Vagina (tissue), 2 donors: ENCODE results near the gene MADCAM1. TPM values are rescaled to one million over a fixed set of nuclear protein-coding genes. Genes with fewer than 3 reads are reported as not detected.

Experiments
- DNase-seq, 2 donors: peaks; one replicate each; pipeline ENCODE4 v3.0.0-alpha.2; 2017; ENCODE audit errors: extremely low spot score in 2 of 2
- H3K27ac ChIP-seq: fragments of 200-600 bp; sonication (generic); one replicate; pipeline ENCODE4 v1.5.1; 2019
- H3K27me3 ChIP-seq: fragments of 200-600 bp; sonication (generic); one replicate; pipeline ENCODE4 v1.5.1; 2019
- H3K36me3 ChIP-seq, 2 donors: fragments of 200-600 bp; sonication (generic); one replicate each; pipeline ENCODE4 v1.5.1; 2017 to 2019
- H3K4me1 ChIP-seq: fragments of 200-600 bp; sonication (generic); one replicate; pipeline ENCODE4 v1.5.1; 2019
- H3K4me3 ChIP-seq, 2 donors: fragments of 200-600 bp; sonication (generic); 1 replicate in 1 of 2; 2 replicates in 1 of 2; pipeline ENCODE4 v1.5.1; 2016 to 2019
- H3K9me3 ChIP-seq: fragments of 200-600 bp; sonication (generic); one replicate; pipeline ENCODE4 v1.5.1; 2019
- CTCF ChIP-seq, 3 experiments: fragments of 450-650 bp in 2 of 3; fragments of 200-600 bp in 1 of 3; sonication (generic) in 1 of 3; IDR thresholded peaks; one replicate each; pipeline ENCODE4 v1.5.1; 2017 to 2019; ENCODE audit warnings: antibody characterized with exemption in 3 of 3, mild to moderate bottlenecking in 2 of 3, moderate library complexity in 2 of 3
- POLR2A ChIP-seq, 2 donors: fragments of 450-650 bp; IDR thresholded peaks; one replicate each; pipeline ENCODE4 v1.6.1; 2017; ENCODE audit warnings: antibody characterized with exemption in 2 of 2, mild to moderate bottlenecking in 2 of 2, moderate library complexity in 2 of 2
- POLR2AphosphoS5 ChIP-seq, 2 donors: sonication (generic); formaldehyde crosslinking; IDR thresholded peaks; one replicate each; pipeline ENCODE4 v1.9.0; 2017; ENCODE audit warnings: antibody characterized with exemption in 2 of 2, mild to moderate bottlenecking in 2 of 2, low read depth in 1 of 2; ENCODE audit not compliant: insufficient read depth in 1 of 2
- intact Hi-C: fragments of 100-400 bp; cut with DNase I; formaldehyde crosslinking; loops from one replicate; pipeline ENCODE4 v1.15.1; 2023
- total RNA-seq: library from RNA; depleted of rRNA; stranded (reverse); fragments of >200 nt; gene quantifications from one replicate; pipeline ENCODE4 v1.2.3, GENCODE V29; 2016

The MADCAM1 gene
- total RNA-seq, 1 donor from 2014 or later, result 0.49 TPM

- Histone ChIP-seq H3K27me3 (no peaks in the 10 kb centered on the region), H3K4me1 (peaks cover 42% of the 10 kb centered on the region), H3K36me3 (no peaks in the 10 kb centered on the region), H3K4me3 (no peak overlapping the region), H3K27ac (peak overlapping the region; percentile 62), H3K9me3 (no peaks in the 10 kb centered on the region)
- TF ChIP-seq POLR2A (IDR thresholded peaks at IDR 0.05) (no peak), POLR2AphosphoS5 (IDR thresholded peaks at IDR 0.05; ENCODE audit: insufficient read depth in 1 of 2, low read depth in 1 of 2) (peak in 1 of 2 donors; percentile 4), CTCF (IDR thresholded peaks at IDR 0.05) (no peak)
- DNase-seq, result no peak
- intact Hi-C loops, result no loop called here
Measured at GRCh38 chr19:512547-513365, 16.5 kb downstream of the MADCAM1 start.

GRCh38 chr19:513368-514165 lies 17.3 kb downstream of the MADCAM1 start:
- TF ChIP-seq POLR2A (IDR thresholded peaks at IDR 0.05), result no peak
- Histone ChIP-seq H3K4me3 (no peak overlapping the region), H3K27me3 (no peaks in the 10 kb centered on the region), H3K36me3 (no peaks in the 10 kb centered on the region), H3K4me1 (peaks cover 34% of the 10 kb centered on the region), H3K27ac (peak overlapping the region; percentile 62), H3K9me3 (no peaks in the 10 kb centered on the region)
- DNase-seq, result no peak
- intact Hi-C loops, result no loop called here

- TF ChIP-seq CTCF (IDR thresholded peaks at IDR 0.05), result no peak
- no peak for TF ChIP-seq POLR2AphosphoS5 (IDR thresholded peaks at IDR 0.05; ENCODE audit: insufficient read depth in 1 of 2, low read depth in 1 of 2)
- TF ChIP-seq POLR2A (IDR thresholded peaks at IDR 0.05), result no peak
- Histone ChIP-seq H3K27me3 (no peaks in the 10 kb centered on the region), H3K4me3 (no peak overlapping the region), H3K36me3 (no peaks in the 10 kb centered on the region), H3K27ac (no peak overlapping the region), H3K9me3 (no peaks in the 10 kb centered on the region), H3K4me1 (peaks cover 30% of the 10 kb centered on the region)
- no peak for DNase-seq
- intact Hi-C loops, result no loop called here
Measured at GRCh38 chr19:514166-514663, 17.9 kb downstream of the MADCAM1 start.

- H3K9me3 ChIP-seq, result no peaks in the 10 kb centered on the region
- TF ChIP-seq POLR2AphosphoS5 (IDR thresholded peaks at IDR 0.05; ENCODE audit: insufficient read depth in 1 of 2, low read depth in 1 of 2), result no peak
- TF ChIP-seq POLR2A (IDR thresholded peaks at IDR 0.05), result no peak
- peak overlapping the region; percentile 66 for H3K27ac ChIP-seq
- DNase-seq, result no peak
- no peak overlapping the region for H3K4me3 ChIP-seq
- intact Hi-C loops, result no loop called here
- peaks cover 9% of the 10 kb centered on the region for H3K4me1 ChIP-seq
- peaks cover 0 to 5% of the 10 kb centered on the region in 2 donors for H3K36me3 ChIP-seq
- H3K27me3 ChIP-seq, result no peaks in the 10 kb centered on the region
Measured at GRCh38 chr19:517721-518597, 21.7 kb downstream of the MADCAM1 start.

GRCh38 chr19:518598-519231 lies 22.4 kb downstream of the MADCAM1 start:
- peak in 1 of 2 donors; percentile 22 for TF ChIP-seq POLR2AphosphoS5 (IDR thresholded peaks at IDR 0.05; ENCODE audit: insufficient read depth in 1 of 2, low read depth in 1 of 2)
- TF ChIP-seq POLR2A (IDR thresholded peaks at IDR 0.05), result no peak
- no peak for TF ChIP-seq CTCF (IDR thresholded peaks at IDR 0.05)

More at GRCh38 chr19:518598-519231, 22.4 kb downstream of the MADCAM1 start:
- DNase-seq, result no peak
- intact Hi-C loops, result no loop called here
- H3K36me3 ChIP-seq, result peaks cover 0 to 5% of the 10 kb centered on the region in 2 donors
- peak overlapping the region; percentile 54 for H3K27ac ChIP-seq
- H3K4me3 ChIP-seq, result peak overlapping the region; percentile 31 to 40
- peaks cover 2% of the 10 kb centered on the region for H3K4me1 ChIP-seq
- H3K27me3 ChIP-seq, result no peaks in the 10 kb centered on the region
- H3K9me3 ChIP-seq, result no peaks in the 10 kb centered on the region
